Right lung (tissue), 5 donors: ENCODE data around the gene LRRC49. TPM values are rescaled to one million over a fixed set of nuclear protein-coding genes. Genes with fewer than 3 reads are reported as not detected.

ENCODE experiments used
- DNase-seq, 2 donors: peaks; one replicate each; pipeline ENCODE4 v3.0.0-alpha.2; 2013
- polyA plus RNA-seq, 5 donors: library from polyadenylated mRNA; unstranded; fragments of 120-200 nt; gene quantifications; one replicate each; pipeline versions ENCODE4 v1.2.1 to v1.2.3, GENCODE V29; 2013; ENCODE audit warnings: inconsistent platforms in 1 of 5, low replicate concordance in 1 of 5; ENCODE audit not compliant: insufficient read length in 5 of 5, insufficient read depth in 1 of 5

LRRC49 gene
- polyA plus RNA-seq, 5 donors, result 13.3 to 24.3 (median 20.6) TPM

DNA sequence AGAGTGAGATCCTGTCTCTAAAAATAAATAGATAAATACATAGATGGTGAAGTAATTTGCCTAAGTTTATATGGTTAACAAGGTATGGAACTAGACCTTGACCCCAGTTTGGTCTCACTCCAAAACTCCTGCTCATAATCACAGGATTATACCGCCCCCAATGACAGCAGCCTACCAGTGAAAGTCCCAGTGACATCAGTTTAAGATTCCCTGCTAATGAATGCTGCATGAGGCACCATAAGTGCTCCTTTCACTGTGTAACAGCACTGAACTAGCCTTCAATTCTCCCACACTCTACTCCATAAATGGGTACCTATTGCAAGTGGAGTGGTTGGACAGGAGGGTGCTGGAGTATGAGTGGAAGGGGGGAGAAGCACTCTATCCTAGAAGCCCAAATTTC is 199.0 kb downstream of the LRRC49 start:
- DNase-seq, result no peak

DNA sequence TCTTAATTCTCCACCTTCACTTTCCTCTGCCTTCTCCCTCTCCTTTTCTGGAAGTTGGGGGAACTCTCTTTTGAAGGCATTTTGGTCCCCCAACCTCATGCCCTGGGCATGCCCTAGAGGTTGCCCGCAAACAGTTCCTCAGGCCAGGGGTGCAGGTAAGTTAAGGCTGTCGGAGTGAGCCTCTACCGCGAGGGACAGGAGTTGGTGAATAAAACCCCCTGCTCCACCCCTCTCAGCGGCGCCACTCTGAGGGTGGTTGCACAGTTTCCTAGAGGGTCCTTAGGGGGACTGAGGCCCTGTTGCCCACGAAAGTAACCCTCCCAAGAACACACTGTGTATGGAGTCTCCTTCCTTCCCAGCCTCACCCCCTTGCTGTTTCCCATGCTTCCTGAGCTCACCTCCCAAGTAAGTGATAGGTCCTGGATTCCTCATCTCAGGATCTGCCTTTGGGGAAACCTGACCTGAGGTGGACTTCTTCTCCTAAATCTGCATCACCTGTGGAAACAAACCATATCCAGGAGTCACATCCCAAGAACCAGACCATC is 199.5 kb downstream of the LRRC49 start:
- DNase-seq, result no peak

DNA sequence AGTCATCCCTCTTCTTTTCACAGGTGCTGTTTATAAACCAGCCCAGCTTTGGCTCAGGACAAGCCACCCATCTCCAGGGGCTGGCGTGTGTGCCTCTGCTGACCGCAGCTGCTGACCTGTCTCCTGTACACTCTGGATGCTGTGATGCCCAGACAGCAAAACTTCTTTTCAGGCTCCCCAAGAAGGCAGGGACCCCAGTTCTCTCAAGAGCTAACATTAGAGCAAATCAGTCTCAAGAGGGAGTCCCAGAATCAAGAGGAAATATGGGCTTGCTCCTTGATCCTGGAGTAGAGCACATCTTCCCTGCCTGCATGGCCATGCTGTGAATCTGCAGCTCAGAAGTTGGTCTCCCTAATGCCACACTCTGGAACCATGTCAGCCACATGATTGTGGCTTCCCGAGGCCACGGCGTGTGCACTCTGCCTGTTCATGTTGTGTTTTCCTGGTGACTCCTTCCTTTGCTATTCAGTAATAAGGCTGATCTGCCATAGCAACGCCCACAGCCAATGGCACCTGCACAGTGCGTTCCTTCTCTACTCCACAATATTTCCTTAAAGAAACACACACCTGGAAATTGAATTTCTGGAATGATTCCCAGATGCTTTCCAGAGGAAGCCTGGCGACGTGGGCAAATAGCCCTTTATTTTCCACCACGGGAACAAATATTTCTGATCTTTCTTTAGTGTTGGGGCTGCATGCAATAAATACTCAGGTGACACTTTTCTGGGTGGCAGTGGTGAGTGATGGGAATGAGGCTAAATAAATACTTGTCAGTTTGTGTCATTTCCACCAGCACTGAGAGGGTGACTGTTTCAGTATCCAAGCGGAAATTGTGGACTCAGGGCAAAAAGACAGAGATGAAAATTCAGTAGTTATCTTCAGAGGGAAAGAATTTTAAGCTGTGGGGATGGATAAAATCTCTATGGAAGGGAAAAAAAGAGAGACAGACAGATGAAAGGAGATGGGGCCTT is 200.7 kb downstream of the LRRC49 start:
- no peak for DNase-seq

DNA sequence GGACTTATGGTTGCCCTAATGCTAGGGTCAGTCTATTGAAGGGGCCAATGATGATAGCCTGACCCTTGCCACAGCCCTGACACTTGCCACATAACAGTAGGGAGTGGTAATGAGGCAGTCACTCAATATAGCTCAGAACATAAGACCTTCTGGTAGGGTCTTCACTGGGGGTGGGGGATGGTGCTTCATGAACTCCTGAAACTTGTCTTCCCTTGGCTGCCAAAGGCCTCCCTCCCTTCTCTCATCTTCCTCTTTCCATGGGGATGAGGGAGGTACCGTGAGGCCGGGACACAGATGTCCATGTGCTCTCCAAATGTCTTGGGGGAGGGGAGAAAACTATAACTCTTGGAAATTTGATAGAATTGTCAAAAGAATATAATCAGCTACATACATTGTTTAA is 201.5 kb downstream of the LRRC49 start:
- no peak for DNase-seq

DNA sequence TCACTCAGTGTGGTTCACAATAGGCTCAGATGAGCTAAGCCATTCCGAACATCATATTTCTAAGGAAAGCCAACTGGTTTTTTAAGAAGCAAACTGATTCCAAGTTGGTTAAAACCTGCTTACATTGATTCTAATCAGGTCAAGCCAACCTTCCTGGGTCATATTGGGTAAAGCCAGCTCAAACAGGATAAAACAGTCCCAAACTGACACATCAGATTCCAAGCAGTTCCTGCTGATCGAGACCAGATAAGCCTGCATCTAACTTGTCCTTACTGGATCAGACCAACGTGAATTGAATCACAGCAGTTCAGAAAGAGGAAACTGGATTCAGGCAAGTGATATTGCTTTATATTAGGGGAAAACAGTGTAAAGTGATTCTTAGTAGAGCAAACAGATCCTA is 204.1 kb downstream of the LRRC49 start:
- DNase-seq, result no peak

DNA sequence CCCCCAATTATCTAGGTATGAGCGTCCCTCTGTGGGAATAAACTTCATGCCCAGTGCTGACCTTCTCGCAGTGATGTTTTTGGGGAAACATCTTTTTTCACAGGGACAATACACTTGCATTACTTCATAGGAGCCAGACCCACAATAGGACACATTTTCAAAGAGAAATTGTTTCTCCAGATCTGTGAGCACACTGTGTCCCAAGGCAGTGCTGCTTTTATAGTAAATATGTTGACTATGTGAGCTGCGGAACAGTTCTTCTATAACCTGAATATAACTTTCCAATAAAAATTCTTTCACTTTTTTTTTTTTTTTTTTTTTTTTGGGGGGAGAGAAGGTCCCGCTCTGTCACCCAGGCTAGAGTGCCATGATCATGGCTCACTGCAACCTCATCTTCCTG is 205.3 kb downstream of the LRRC49 start:
- DNase-seq, result no peak

DNA sequence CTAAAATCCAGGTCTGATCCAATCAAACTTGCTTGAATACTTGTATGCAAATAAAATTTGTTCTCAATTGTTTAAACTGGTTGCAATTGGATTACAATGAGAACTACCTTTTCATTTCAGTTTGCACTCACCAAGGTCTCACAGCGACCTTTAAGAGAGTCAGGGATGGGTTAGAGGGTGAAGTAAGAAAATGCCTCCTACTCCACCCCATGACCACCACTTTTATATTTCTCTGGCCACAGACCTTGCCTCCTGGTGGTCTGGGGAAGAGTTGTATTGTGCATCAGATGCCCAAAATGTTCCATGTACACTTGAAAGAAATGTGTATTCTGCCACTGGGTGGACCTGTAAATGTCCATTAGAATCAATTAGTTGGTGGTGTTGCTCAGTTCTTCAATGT is 206.3 kb downstream of the LRRC49 start:
- no peak for DNase-seq

Other genes starting within 250 kb of the LRRC49 start
- gene UACA, start 129.3 kb upstream of the LRRC49 start, polyA plus RNA-seq, result 100 to 1,000 TPM in 4 of 5 donors, 10 to 100 TPM in 1; 70.2 to 140 (median 126) TPM
- gene LARP6, start 38.7 kb upstream of the LRRC49 start, polyA plus RNA-seq, result 10 to 100 TPM; 14.8 to 17.3 (median 15.1) TPM
- gene THAP10, start 393 bp upstream of the LRRC49 start, polyA plus RNA-seq, result 1 to 10 TPM; 4.8 to 7.3 (median 6.5) TPM
- gene THSD4, start 222.6 kb downstream of the LRRC49 start, polyA plus RNA-seq, result 10 to 100 TPM; 14.0 to 27.2 (median 17.1) TPM